ENCODE data around the gene MRPS14.

MRPS14 gene

DNA sequence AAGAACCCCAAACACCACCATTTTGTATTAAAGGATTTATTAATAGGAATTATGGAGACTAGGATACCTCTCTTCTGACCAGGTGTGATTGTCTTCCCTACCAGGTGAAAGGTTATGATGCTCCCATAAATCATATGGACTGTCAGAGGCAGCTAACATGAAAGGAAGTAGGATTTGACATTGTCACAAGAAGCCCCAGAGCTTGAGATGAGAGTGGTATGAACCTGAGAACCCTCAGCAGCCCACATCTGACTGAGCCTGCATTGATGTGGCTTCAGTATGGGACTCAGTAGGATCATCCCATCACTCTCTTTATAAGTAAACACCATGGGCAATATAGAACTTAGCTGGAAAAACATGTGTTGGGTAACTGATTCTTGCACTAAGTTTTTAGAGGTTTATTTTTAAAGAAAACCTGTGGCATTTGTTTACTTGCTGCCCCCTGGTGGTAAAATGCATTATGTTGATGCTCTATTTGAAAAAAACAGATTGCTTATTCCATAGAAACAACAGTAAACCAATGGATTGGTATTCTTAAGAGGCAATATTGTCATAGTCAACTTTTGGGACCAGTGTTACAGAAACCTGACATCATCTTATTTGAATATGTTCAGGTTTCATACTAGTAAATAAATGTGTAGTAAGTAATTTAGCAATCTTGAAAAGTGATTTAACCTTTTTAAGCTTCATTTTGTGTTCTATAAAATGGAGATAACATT, 40.1 kb downstream of the MRPS14 start:
- DNase-seq = peak; percentile 51

- DNase-seq = no peak
Observed at GRCh38 chr1:174976436-174977108, 46.7 kb downstream of the MRPS14 start.

DNA sequence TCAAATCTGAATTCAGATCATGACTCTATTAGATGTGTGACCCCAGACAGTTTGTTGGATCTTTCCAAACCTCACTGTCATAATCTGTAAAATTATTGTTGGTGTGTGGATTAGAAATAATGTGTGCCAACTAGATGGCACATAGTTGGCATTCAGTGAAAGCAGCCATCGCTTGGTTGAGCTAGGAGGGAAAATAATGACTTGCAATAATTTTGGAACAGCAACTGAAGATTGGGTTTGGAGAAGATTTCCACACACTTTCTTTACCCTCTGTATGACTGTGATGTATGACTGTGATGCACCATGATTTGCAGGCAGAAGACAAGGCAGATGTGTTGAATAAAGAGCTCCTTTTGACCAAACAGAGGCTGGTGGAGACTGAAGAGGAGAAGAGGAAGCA, 47.5 kb downstream of the MRPS14 start:
- no peak for DNase-seq

GRCh38 chr1:174974711-174975119, 48.5 kb downstream of the MRPS14 start:
- DNase-seq = no peak

- DNase-seq = no peak
Observed at GRCh38 chr1:174971902-174972301, 51.3 kb downstream of the MRPS14 start.

GRCh38 chr1:174971466-174971865, 51.8 kb downstream of the MRPS14 start:
- DNase-seq = no peak

GRCh38 chr1:174969977-174970376, 53.2 kb downstream of the MRPS14 start:
- DNase-seq = no peak

- no peak for DNase-seq
Observed at GRCh38 chr1:174968750-174969244, 54.4 kb downstream of the MRPS14 start.

DNA sequence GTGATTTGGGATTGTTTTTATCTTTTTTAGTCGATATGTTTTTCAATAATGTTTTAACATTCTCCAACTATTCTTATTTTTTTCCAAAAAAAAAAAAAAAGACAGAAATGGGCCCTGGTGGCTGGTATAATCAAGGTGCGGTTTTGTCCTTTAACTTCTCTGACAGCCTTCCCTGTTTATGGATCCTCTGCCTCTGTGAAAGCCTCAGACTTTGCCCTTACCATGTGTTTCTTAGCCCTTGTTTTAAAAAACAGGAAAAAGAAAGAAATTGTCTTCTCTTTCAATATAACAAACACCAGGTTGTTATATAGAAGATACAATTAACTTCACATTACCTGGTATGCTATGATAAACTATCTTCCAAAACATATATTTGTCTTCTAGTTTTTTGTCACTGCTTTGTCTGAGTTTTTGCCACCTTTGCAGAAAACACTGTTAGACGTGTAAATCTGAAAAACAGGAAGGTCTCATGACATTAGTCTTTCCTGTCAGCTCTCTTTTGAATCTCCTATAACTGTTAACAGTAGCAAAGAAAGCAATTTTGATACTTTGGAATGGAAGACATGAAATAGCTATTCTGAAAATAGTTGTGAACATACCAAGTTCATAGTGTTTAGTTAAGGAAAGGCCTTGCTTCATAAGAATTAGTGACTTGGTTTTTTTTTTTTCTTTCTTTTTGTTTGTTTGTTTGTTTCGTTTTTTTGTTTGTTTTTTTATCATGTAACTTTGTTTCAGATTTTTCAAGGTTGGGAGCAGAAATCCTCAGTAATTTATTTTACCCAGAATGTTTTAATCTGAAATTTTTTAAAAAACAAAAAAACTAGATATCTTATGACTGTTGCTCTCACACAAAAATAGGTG, 55.1 kb downstream of the MRPS14 start:
- no peak for DNase-seq

DNA sequence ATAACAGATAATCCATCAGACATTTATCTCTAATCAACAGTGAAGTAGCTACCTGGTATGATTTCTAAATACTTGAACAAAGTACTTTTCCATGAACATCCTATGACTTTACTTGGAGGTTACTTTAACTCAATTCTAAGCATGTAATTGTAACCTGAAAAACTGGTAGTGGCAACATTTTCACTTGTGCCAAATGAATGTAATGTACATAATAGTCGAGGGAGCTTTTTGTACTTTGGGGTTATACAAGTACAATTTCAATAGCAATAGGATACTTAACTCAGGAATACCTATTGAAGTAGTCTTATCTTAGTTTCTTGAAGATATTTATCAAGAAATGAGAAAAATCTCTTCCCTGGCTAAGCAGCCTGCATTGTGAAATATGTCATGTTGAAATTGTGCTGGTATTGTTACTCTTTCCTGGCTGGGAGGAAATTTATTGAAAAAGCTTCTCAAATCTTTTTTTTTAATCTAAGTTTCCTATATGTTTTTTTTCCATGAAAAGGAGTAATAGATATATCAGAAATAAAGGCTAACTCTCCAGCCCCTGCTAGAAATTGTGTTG, 57.1 kb downstream of the MRPS14 start:
- no peak for DNase-seq

DNA sequence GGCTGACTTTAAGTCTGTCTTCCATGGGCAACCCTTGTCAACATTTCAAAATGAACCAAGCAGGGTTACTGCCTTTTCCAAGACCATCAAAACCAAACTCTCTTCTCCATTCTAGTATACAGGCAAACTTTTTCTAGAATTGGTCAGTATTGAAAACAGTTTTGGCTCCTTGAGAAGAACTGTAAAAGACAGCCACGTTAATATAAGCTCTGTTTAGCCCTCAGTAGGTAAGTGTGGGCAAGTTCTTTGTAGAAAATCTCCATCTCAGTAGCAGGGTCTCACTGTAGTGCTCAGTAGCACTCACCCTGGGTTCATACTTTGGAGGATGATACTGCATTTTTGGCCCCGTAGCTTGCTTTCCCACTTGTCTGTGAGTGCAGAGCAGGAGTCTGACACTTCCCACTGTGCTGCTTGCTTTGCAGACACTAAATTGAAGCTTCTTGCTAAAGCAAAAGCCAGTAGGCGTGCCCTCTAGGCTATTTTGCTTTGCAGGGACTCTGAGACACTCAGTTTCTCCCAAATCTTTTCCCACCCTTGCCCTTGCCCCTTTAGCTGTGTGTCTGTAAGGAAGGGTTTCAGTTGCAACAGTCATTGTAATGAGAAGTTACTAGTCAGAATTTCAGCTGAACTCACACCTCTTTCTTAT, 57.7 kb downstream of the MRPS14 start:
- no peak for DNase-seq

DNA sequence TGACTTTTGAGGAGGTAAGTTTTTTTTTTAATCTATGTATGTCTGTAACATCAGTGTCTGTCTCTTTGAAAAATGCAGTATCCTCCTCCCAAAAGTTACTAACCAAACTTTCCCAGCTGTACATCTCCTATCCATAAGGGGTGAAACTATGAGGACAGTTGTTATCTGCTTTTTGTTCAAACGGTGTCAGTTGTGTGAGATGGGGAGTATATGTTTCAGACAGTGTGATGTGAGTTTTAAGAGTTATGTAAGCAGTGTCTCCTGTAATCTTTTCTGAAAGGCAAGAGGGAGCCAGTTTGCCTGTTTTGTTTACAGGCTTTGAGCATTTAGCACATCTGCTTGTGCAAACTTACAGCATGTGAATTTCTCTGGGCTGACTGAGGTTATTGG, 58.3 kb downstream of the MRPS14 start:
- no peak for DNase-seq

- no peak for DNase-seq
Observed at GRCh38 chr1:174964261-174964971, 58.8 kb downstream of the MRPS14 start.

GRCh38 chr1:174963529-174964125, 59.6 kb downstream of the MRPS14 start:
- DNase-seq = peak; percentile 47
